C4-2B (cell line): Measurements from ENCODE around the gene NPTXR.

ENCODE experiments used
- ZFX ChIP-seq: fragments of 450-650 bp; IDR thresholded peaks from 2 replicates; pipeline ENCODE4 v1.6.1; 2017
- TF ChIP-seq, protein P1 (sequence below): fragments of 450-650 bp; conservative IDR thresholded peaks from 2 replicates; pipeline ENCODE4 v1.5.1; 2017; ENCODE audit warnings: mild to moderate bottlenecking

- TF ChIP-seq, protein P1, sequence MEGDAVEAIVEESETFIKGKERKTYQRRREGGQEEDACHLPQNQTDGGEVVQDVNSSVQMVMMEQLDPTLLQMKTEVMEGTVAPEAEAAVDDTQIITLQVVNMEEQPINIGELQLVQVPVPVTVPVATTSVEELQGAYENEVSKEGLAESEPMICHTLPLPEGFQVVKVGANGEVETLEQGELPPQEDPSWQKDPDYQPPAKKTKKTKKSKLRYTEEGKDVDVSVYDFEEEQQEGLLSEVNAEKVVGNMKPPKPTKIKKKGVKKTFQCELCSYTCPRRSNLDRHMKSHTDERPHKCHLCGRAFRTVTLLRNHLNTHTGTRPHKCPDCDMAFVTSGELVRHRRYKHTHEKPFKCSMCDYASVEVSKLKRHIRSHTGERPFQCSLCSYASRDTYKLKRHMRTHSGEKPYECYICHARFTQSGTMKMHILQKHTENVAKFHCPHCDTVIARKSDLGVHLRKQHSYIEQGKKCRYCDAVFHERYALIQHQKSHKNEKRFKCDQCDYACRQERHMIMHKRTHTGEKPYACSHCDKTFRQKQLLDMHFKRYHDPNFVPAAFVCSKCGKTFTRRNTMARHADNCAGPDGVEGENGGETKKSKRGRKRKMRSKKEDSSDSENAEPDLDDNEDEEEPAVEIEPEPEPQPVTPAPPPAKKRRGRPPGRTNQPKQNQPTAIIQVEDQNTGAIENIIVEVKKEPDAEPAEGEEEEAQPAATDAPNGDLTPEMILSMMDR: no peak
- TF ChIP-seq ZFX: no peak
Observed at GRCh38 chr22:38811241-38811640, 32.6 kb downstream of the NPTXR start.
